Hematopoietic multipotent progenitor cell treated with erythropoietin and hydrocortisone succinate and interleukin-3 and kit ligand, for 4 days (in vitro differentiated cells): ENCODE measurements around the gene PEPD.
"Not testable (repeated sequence)": the region's sequence is repeated elsewhere in the genome, so short reads cannot be mapped to it uniquely, and the experiment has no call there.

Source experiments
- DNase-seq: peaks from one replicate; pipeline ENCODE4 v3.0.0-alpha.2; 2015

Gene PEPD

DNA sequence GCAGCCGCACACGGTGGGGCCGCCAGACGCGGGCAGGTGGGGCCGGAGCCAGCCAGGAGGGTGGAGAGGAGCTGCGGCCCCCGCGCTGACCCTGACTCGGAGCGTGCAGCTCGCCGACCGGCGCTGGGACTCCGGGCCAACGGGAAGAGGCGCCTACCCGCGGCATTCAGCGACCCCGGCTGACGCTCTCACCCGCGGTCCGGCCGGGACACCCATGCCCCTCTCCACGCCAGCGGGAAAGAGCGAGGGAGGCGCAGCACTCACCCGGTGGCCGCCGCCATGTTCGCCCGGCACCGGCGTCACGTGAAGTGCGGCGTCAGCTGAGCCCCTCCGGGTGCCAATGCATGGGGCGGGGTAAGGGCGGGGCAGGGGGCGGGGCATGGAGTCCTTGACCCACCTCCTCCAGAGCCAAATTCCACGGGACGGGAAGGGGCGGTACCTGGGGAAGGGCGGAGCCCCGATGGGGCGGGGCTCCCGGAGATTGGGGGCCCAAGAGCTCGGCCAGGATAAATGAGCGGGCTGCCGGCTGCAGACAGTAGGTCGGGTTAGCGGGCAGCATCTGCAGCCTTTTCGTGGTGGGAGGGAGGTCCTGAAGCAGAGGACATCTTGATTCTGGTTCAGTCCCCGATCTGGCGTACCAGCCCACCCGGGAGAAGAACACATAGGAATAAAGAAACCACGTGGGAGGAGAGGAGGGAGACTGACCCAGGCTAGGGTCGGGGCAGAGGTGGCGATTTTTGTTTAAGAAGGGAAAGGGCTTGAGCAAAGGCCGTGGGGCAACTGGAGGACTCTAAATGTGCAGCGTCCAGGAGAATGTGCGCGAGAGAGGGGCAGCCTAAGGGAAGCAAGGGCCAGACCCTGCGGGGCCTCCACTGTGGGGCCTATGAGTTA lies at the start of gene PEPD:
TSS of gene PEPD (minus strand) at position 312 of the 891 bp plus-strand sequence. CDS start at position 281, 31 bp downstream.
- DNase-seq: peak; percentile 96

DNA sequence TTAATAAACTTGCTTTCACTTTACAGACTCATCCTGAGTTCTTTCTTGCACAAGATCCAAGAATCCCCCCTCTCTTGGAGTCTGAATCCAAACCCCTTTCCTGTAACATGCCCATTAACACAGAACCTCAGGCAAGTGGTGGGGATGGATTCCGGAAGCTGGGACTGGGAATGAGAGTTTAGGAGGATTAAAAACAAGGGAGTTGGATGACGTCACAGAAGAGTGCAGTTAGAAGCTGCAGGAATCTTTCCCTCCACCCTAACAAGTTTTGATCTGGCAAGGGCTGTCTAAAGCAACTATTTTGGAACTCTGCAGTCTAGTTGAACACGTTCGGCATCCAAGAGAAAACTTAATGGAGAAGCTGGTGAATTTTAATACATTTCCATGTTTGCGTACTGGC lies 48.2 kb upstream of the PEPD start:
- no peak for DNase-seq

DNA sequence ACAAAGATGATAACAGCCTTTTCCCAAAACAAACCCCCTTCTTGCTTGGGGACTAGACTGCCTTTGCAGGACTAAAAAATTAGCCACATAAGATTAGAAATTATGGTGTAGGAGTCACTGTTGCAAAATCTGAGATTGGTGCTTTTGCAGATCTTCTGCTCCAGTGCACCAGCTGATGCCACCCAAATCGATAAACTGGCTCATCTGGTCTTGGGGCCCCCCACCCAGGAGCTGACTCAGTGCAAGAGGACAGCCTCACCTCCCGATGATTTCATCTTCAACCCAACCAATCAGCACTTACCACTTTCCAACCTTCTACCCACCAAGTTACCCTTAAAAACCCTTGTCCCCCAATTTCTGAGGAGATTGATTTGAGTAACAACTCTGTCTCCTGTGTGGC lies 47.1 kb upstream of the PEPD start:
- DNase-seq: no peak

DNA sequence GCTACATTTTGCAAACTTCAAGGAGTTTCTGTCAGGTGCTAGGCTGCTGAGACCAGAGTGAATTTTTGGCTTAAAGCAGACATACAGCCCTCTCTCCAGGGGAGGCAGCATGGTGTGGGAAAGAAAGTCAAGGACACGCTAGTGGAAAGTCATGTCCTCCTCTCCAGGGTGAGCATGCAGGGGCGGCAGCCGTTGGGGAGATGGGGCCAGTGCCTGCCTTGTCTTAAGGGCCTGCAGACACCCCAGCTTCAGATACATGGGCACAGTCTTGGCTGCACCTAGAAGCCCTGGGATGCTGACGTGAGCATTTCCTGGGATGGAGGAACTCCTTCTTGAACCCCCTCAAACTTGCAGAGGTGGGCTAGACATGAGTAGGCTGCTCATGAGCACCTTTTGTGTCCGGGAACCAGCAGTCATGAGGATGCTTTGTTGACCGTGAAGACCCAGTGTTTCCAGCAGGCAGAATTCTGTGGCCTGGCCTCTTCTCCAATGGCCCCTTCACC lies 43.3 kb upstream of the PEPD start:
- DNase-seq: no peak

DNA sequence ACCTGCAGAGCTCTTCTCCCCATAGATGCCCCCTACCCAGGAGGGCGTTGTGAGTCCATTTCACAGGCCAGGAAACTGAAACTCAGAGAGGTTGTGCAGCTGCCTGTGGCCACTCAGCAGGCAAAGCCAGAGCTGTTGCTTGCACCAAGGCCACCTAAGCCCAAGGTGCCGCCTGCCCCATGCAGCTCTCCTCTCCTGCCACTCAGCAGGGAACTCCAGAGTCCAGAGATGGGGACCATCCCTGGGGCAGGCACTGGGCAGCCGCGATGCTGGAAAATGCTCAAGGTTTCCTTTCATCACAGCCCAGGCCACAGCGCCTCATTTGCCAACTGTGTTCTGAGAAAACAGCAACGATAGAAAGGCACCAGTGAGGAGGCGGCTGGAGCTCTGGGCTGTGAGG lies 41.0 kb upstream of the PEPD start:
- DNase-seq: no peak

DNA sequence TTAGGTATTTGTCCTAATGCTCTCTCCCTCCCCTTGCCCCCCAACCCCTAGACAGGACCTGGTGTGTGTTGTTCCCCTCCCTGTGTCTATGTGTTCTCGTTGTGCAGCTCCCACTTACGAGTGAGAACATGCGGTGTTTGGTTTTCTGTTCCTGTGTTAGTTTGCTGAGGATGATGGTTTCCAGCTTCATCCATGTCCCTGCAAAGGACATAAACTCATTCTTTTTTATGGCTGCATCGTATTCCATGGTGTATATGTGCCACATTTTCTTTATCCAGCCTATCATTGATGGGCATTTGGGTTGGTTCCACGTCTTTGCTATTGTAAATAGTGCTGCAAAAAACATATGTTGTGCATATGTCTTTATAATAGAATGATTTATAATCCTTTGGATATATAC lies 40.1 kb upstream of the PEPD start:
- not testable (repeated sequence) for DNase-seq

DNA sequence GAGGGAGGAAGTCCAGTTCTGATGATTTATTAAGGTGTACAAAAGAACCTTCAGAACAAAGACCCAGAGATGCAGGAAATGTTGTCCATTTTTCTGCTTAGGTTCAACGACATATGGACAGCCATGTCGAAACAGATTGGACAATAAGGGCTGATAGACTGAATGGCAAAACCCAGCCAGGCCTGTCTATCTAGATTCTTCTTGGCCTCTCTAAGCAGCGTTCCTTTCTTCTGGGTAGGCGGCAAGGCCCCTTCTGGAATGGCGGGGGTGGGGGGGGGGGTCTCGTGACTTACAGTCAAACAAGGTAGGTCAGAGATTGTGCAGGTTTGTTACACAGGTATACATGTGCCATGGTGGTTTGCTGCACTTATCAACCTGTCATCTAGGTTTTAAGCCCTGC lies 39.7 kb upstream of the PEPD start:
- no peak for DNase-seq

DNA sequence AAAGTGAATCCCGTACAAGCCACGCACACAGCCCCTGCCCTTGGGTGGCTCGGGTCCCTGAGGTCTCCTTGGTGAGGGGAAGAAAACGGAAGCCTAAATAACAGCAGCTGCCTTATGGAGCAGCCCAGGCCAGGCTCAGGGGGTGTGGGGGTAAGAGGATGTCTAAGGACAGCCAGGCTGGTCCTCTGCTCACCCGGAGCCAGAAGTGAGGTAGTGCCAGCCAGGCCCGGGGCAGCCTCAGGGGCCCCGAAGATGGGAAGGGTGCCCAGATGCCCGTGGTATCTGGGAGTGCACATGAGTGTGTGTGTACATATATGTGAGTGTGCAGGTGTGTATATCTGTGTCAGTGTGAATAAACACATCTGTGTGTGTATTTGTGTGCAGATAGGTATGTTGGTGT lies 38.4 kb upstream of the PEPD start:
- no peak for DNase-seq

DNA sequence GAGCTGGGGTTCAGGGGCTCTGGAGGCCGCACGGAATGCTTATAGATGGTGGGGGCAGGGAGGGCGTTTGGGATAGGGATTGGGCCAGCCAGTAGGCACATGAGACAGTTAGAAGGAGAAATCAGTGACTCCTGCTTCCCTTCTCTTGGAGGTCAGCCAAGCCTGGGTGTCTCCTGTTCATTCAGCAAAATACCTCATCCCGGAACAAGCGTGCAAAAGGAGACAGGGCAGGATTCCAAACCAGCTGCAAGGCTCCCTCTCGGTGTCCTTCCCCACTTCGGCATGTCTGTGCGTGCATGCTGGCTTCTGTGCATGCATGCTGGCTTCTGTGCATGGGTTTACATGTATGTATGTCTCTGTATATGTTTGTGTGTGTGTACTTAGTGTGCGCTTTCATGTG lies 37.3 kb upstream of the PEPD start:
- no peak for DNase-seq

DNA sequence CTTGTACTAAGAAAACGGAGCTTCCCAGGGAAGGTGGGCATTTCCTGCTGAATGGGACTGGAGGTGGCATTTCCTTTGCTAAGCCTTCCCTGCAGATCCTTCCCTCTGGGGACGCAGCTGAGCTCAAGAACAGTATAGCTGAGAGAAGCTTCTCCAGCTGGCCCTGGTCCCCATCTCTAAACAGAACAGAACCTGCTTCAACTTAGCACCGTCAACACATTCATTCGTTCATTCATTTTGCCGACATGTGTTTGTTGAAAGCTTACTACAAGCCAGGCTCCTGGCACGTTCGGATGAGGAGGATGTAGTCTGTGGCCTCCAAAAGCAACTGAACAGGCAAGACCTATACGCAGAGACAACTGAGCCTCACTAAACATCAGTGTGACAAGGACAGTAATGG lies 36.6 kb upstream of the PEPD start:
- no peak for DNase-seq

DNA sequence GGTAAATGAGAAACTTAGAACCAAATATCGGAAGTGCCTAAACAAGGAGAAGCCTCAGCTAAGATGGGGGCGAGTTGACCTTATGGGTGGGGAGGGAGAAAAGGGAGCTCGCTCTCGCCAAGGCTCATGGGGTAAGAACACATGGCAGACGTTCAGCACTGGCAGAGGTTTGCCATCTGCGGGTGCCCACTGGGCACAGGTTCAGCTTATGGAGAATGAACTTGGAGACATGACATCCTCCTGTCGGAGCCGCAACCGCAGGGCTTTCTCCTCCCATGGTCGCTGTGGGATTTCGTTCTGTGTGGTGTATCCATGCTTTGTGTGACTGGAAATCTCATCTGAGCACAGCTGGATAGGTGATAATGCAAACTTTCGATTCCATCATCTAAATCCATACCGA lies 36.1 kb upstream of the PEPD start:
- no peak for DNase-seq

DNA sequence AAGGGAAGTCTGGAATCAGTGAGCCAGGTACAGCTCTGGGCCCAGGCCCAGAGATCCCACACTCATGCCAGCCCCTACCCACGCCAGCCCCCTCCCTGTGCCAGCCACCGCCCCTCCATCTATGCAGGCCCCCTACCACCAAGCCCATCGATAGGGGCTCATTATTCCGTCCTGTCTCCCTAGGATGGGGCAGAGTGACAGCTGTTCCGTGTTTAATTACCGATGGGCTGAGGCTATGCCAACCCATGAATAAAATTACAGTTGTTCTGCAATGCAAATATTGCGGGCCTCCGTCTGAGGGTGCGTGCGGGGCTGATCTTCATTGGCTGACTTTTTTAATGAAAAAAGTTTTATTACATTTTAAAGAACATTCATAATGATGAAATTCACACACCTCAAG lies 35.6 kb upstream of the PEPD start:
- DNase-seq: no peak

DNA sequence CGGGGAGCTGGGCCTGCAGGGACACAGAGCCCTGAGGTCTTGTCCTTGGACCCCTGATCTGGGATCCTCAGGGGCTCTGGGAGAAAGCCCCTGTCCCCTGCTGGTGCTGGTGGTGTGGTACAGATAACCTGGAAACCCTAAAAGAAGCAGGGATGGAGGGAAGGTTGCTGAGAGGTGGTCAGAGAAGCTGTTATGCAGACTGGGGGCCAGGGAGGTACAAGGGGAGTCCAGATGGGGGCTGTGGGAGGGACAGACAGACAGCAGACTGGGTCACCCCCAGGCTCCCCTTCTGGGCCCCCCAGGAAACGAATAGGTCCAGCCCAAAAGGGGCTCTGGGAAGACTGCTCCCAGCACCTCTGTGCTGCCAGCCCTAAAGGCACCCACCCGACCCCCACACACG lies 34.7 kb upstream of the PEPD start:
- DNase-seq: no peak

DNA sequence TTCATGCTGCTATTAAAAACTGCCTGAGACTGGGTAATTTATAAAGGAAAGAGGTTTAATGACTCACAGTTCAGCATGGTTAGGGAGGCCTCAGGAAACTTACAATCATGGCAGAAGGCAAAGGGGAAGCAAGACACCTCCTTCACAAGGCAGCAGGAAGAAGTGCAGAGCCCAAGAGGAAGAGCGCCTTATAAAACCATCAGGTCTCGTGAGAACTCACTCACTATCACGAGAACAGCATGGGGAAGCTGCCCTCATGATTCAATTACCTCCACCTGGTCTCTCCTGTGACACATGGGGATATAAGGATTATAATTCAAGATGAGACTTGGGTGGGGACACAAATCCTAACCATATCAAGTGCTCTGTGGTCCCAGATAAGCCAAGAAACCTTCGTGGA lies 34.1 kb upstream of the PEPD start:
- DNase-seq: peak; percentile 6

DNA sequence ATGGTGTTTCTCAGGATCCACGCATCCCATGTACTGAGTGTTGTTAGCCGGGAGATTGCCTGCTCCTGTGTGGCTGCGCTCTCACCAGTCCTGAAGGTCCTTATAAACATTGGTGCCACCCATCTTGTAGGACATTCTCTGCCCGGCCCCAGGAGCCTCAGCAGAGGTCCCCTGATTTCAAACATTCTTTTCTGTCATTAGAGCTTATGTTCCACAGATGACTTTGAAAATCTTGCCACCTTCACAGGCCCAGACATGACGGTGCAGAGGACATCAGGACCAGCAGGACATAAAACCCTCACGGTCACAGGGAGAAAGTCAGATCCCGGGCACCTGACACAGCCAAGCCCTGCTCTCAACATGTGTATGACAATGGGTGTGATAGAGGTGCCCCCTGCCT lies 33.2 kb upstream of the PEPD start:
- no peak for DNase-seq

DNA sequence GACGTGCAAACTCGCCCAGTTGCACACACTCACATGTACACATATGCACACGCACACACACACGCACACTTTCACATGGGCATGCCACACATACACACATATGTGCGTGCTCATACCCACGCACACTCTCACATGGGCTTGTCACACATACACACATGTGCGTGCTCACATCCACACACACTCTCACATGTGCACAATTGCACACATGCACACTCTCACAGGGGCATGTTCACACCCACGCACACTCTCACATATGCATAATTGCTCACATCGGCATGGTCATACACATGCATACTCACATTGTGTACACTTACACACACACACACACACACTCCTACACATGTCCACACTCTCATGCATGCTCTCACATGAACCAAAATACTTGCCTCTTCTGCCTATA lies 32.8 kb upstream of the PEPD start:
- DNase-seq: no peak

DNA sequence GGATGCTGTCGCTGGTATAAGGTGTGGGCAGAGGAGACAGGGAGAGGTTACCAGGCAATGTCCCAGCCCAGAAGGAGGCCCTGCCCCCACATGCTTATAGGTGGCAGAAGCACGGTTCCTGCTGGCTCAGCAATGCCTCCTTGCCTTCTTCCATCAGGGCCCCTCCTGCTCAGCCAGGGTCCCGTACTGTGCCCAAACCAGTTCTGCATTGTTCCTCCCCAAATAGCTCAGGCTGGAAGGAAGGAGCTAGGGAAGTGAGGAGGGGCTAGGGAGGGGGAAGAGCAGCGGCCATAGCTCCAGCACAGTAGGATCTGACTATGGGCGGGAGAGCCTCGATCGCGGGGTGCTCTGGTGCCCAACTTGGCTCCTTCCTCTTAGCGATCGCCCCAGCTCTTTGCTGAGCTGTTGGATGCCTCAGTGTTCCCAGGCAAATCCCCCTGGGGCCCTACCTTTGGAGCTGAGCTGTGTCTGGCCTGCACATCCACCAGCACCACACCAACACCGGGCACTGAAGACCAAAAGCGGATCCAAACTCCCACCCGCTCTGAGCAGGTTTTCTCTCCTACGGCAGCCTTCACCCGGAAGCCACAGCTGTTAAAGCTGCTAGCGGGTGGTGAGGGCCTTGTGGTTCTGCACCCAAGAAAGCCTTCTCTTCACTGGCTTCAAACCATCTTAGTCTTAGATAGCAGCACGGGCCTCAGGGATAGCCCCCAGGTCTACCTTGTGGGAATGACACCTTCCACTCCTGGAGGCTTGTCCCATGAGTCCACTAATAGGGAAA lies 32.1 kb upstream of the PEPD start:
- DNase-seq: no peak

DNA sequence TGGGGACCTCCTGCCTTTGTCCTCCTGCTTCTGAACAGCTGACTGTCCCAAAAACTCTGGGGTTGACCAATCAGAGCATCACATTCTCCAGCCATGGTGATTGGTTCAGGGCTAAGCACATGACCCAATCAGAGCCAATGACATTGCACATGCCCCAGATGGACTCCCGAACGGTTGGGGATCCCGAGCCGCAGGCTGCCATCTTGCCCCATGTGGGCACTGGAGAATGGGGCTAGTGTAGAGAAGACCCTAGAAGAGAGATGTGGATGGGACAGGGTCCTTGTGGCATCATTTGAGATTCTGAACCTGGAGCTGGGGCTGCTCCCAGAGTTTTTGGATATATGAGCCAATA lies 31.3 kb upstream of the PEPD start:
- no peak for DNase-seq

DNA sequence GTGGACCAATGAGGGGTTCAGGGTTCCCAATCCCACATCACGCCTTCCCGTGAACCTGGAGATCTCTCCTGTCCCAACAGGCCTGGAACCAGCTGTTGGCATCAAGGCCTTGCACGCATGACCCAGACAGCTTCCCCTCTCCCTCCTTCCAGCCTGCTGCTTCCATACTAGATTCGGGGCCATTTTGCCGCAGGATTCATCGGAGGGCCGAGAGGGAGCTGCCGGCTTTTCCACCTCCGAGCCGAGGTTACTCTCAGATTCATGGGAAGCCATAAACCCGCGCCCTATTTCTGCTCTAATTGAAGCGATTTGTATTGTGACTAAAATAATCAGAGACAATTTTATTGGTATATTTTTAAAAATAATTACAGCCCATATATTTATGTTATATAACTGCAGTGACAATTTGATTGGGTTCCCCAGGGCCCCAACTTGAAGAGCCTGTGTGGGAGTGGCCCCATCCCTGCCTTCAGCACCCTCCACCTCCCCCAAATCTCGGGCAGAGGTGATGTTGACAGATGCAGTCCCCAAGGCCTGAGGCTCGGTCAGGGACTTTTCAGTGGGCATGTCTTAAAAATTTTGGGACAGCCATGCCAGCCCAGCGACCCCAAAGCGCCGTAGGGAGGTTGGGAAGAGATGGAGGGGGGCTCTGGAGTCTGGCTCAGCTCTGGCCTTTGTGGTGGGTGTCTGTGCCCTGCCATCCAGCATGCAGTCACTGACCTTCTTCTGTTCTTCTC lies 30.8 kb upstream of the PEPD start:
- no peak for DNase-seq

DNA sequence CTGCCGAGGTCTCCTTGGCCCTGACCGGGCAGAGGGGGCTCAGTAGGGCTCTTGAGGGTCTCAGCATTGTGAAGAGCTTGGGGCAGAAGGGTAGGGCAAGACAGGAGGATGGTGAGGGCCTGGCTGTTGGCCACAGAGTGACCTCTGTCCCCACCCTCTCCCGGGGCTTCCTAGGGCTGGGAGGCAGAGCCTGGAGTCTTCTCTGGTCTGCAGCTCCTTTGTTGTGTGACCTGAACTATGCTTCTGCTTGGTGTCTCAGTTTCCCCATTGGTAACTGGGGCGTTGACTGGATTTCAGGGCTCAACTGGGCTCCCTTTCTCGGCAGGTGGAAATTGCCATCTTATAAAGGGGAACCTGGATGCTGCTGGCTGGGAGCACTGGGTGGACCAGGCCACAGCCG lies 30.1 kb upstream of the PEPD start:
- DNase-seq: no peak

DNA sequence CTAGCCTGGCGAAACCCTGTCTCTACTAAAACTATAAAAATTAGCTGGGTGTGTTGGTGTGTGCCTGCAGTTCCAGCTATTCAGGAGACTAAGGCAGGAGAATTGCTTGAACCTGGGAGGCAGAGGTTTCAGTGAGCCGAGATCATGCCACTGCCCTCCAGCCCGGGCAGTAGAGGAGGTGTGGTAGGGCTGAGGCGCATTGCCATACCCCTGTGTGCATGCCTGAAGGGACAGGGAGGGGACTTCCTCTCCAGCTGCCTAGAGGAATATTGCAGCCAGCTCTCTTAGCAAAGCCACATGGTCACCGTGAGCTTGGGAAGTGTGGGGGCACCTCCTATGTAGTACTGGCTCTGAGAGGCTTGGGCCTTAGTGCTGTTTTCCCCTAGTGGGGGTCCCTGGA lies 29.2 kb upstream of the PEPD start:
- DNase-seq: no peak

DNA sequence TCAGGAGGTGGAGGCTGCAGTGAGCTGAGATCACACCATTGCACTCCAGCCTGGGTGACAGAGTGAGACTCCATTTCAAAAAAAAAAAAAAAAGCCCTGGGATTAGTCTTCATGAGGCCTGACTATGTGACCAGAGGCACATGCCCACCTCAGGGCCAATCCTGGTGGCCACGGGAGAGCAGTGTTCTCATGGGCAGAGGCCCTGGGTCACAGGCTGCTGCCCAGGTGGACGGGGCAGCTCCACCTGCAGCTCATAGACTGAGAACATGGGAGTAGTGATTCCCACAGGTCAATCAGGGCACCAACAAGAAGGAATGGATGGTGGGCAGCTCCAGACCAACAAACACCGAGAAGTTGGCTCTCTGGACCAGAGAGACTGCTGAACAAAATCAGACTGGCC lies 26.1 kb upstream of the PEPD start:
- DNase-seq: no peak

DNA sequence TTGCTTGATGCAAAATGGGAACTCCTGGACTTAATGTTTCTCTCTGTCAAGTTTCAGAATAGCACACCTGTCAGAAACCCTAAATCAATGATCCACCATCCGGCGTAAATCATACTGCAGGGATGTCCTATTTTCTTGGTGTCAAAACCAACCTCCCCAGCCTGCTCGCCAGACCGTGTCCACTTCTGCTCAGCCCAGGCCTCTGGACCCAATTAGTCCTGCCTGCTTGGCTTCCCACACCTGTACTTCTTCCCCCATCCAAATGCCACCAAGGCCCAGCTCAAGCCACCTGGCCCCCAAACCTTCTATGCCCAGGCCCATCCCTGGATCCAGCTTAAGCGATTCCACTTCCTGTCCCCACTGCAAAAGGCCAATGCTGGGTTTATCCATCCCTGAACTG lies 25.1 kb upstream of the PEPD start:
- no peak for DNase-seq
